Measurements from ENCODE around the gene RSPH6A. TPM values are rescaled to one million over a fixed set of nuclear protein-coding genes. Genes with fewer than 3 reads are reported as not detected.

Gene RSPH6A
- polyA plus RNA-seq, 1 donor (not counting 4 experiments of a cell fraction or from before 2014, with no cell fraction given) = not detected

DNA sequence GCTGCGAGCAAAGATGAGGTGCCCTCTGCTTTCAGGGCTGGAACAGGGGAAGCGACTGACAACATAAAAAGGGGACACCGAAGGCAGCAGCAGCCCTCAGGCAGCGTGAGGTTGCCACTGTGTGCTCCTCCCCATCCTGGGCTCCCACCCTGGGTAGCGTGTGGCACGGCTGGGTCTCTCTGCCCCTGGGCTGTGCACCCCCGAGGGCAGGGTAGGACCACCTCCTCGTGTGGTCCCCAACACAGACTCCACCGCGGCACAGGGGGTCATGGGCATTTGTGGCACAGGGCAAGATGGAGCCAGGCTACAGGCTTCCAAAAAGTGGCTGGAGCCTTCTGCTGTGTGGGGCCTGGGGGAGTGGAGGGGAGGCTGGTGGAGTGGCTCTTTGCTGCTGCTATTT is 6.5 kb upstream of the RSPH6A start:
- no peak overlapping the region for H2AFZ ChIP-seq (ENCODE audit: control insufficient read depth, low read length)
- H3K9ac ChIP-seq (ENCODE audit: control insufficient read depth, extremely low read depth, insufficient read depth, low read length) = no peak overlapping the region
- H3K79me2 ChIP-seq (ENCODE audit: control insufficient read depth, insufficient read depth, low read length) = no peaks in the 10 kb centered on the region
- no peak overlapping the region for H3K4me3 ChIP-seq (ENCODE audit: control insufficient read depth in 2 of 3, extremely low read depth in 1 of 3, insufficient read depth in 2 of 3, low read depth in 1 of 3, low read length in 3 of 3)
- no peaks in the 10 kb centered on the region for H3K9me3 ChIP-seq (ENCODE audit: control insufficient read depth, low read depth, low read length)
- H3K36me3 ChIP-seq (ENCODE audit: control insufficient read depth in 2 of 2, extremely low read depth in 1 of 2, insufficient read depth in 2 of 2, low read length in 2 of 2) = peaks cover 18 to 25% of the 10 kb centered on the region in 2 experiments
- no peak overlapping the region for H3K4me2 ChIP-seq (ENCODE audit: control insufficient read depth, extremely low read depth, insufficient read depth, low read depth, low read length)
- peaks cover 2% of the 10 kb centered on the region for H4K20me1 ChIP-seq (ENCODE audit: control insufficient read depth, extremely low read depth, insufficient read depth, low read length)
- FAIRE-seq (no peak), DNase-seq (ENCODE audit: low read depth, low spot score) (no peak)
- no peak overlapping the region for H3K27ac ChIP-seq (ENCODE audit: control insufficient read depth, insufficient read depth, low read length)
- peaks cover 17% of the 10 kb centered on the region for H3K4me1 ChIP-seq (ENCODE audit: control insufficient read depth, extremely low read depth, insufficient read depth, low read length)
- peaks cover 3% of the 10 kb centered on the region for H3K9me1 ChIP-seq (ENCODE audit: control insufficient read depth, extremely low read depth, insufficient read depth, low read length)
- dilution Hi-C loops (cut with MboI; ENCODE audit: extremely low pct_ligation_motif_present, low sequenced_read_pairs) = no loop called here
- no peaks in the 10 kb centered on the region for H3K27me3 ChIP-seq (ENCODE audit: control insufficient read depth, extremely low read depth, insufficient read depth, low read length)
- no peak for TF ChIP-seq EZH2 (IDR thresholded peaks at IDR 0.05; ENCODE audit: low read length)
- TF ChIP-seq, protein P1, sequence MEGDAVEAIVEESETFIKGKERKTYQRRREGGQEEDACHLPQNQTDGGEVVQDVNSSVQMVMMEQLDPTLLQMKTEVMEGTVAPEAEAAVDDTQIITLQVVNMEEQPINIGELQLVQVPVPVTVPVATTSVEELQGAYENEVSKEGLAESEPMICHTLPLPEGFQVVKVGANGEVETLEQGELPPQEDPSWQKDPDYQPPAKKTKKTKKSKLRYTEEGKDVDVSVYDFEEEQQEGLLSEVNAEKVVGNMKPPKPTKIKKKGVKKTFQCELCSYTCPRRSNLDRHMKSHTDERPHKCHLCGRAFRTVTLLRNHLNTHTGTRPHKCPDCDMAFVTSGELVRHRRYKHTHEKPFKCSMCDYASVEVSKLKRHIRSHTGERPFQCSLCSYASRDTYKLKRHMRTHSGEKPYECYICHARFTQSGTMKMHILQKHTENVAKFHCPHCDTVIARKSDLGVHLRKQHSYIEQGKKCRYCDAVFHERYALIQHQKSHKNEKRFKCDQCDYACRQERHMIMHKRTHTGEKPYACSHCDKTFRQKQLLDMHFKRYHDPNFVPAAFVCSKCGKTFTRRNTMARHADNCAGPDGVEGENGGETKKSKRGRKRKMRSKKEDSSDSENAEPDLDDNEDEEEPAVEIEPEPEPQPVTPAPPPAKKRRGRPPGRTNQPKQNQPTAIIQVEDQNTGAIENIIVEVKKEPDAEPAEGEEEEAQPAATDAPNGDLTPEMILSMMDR (optimal IDR thresholded peaks at IDR 0.05 in 1 of 3, IDR thresholded peaks at IDR 0.05 in 1 of 3, conservative IDR thresholded peaks at IDR 0.05 in 1 of 3; ENCODE audit: extremely low read depth in 1 of 3, insufficient read depth in 2 of 3, low read length in 3 of 3) = no peak

DNA sequence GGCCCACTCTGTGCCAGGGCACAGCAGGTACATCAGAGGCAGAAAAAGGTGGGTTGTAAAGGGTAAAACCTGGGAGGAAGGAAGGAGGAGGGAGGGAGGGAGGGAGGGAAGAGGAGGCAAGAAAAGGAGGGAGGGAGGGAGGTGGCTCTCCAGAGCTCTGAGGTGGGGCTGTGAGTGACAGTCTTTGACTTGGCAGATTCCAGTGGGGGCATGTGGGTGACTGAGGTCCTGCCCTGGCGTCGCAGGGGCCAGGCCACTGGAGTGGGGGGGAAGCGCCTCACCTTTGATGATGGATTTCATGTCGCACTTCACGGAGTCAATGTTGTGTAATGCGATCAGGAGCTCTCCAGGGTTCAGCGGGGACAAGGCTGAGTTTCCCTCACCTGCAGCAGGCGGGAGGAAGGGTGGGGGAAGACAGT is 6.0 kb upstream of the RSPH6A start:
- DNase-seq (ENCODE audit: low read depth, low spot score) = no peak
- no peak overlapping the region for H2AFZ ChIP-seq (ENCODE audit: control insufficient read depth, low read length)
- H3K9me3 ChIP-seq (ENCODE audit: control insufficient read depth, low read depth, low read length) = no peaks in the 10 kb centered on the region
- peaks cover 13 to 22% of the 10 kb centered on the region in 2 experiments for H3K36me3 ChIP-seq (ENCODE audit: control insufficient read depth in 2 of 2, extremely low read depth in 1 of 2, insufficient read depth in 2 of 2, low read length in 2 of 2)
- no peak overlapping the region for H3K4me2 ChIP-seq (ENCODE audit: control insufficient read depth, extremely low read depth, insufficient read depth, low read depth, low read length)
- dilution Hi-C loops (cut with MboI; ENCODE audit: extremely low pct_ligation_motif_present, low sequenced_read_pairs) = no loop called here
- H3K9ac ChIP-seq (ENCODE audit: control insufficient read depth, extremely low read depth, insufficient read depth, low read length) = no peak overlapping the region
- peaks cover 2% of the 10 kb centered on the region for H4K20me1 ChIP-seq (ENCODE audit: control insufficient read depth, extremely low read depth, insufficient read depth, low read length)
- H3K27me3 ChIP-seq (ENCODE audit: control insufficient read depth, extremely low read depth, insufficient read depth, low read length) = no peaks in the 10 kb centered on the region
- TF ChIP-seq, protein P1 (optimal IDR thresholded peaks at IDR 0.05 in 1 of 3, IDR thresholded peaks at IDR 0.05 in 1 of 3, conservative IDR thresholded peaks at IDR 0.05 in 1 of 3; ENCODE audit: extremely low read depth in 1 of 3, insufficient read depth in 2 of 3, low read length in 3 of 3) = no peak
- no peak for TF ChIP-seq EZH2 (IDR thresholded peaks at IDR 0.05; ENCODE audit: low read length)
- H3K4me1 ChIP-seq (ENCODE audit: control insufficient read depth, extremely low read depth, insufficient read depth, low read length) = peaks cover 17% of the 10 kb centered on the region
- peaks cover 3% of the 10 kb centered on the region for H3K9me1 ChIP-seq (ENCODE audit: control insufficient read depth, extremely low read depth, insufficient read depth, low read length)
- no peak overlapping the region for H3K4me3 ChIP-seq (ENCODE audit: control insufficient read depth in 2 of 3, extremely low read depth in 1 of 3, insufficient read depth in 2 of 3, low read depth in 1 of 3, low read length in 3 of 3)
- H3K79me2 ChIP-seq (ENCODE audit: control insufficient read depth, insufficient read depth, low read length) = no peaks in the 10 kb centered on the region
- no peak overlapping the region for H3K27ac ChIP-seq (ENCODE audit: control insufficient read depth, insufficient read depth, low read length)
- FAIRE-seq = no peak

All from keratinocyte (primary cell).